Measurements from ENCODE around the gene SLC16A9.
"Not testable (repeated sequence)": the region's sequence is repeated elsewhere in the genome, so short reads cannot be mapped to it uniquely, and the experiment has no call there.

Gene SLC16A9, protein sequence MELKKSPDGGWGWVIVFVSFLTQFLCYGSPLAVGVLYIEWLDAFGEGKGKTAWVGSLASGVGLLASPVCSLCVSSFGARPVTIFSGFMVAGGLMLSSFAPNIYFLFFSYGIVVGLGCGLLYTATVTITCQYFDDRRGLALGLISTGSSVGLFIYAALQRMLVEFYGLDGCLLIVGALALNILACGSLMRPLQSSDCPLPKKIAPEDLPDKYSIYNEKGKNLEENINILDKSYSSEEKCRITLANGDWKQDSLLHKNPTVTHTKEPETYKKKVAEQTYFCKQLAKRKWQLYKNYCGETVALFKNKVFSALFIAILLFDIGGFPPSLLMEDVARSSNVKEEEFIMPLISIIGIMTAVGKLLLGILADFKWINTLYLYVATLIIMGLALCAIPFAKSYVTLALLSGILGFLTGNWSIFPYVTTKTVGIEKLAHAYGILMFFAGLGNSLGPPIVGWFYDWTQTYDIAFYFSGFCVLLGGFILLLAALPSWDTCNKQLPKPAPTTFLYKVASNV

GRCh38 chr10:59709395-59710125, at the start of gene SLC16A9:
TSS of gene SLC16A9 (minus strand) at chr10:59709850. CDS start at chr10:59684291, 25,559 bp downstream.
- peak; percentile 28 for DNase-seq

- no peak for DNase-seq
Measured at GRCh38 chr10:59757966-59758365, 48.3 kb upstream of the SLC16A9 start.

GRCh38 chr10:59754951-59755350, 45.3 kb upstream of the SLC16A9 start:
- no peak for DNase-seq

GRCh38 chr10:59753267-59753666, 43.6 kb upstream of the SLC16A9 start, which contains the start of gene MRLN:
TSS of gene MRLN (minus strand) at chr10:59753455.
- DNase-seq, result no peak

DNA sequence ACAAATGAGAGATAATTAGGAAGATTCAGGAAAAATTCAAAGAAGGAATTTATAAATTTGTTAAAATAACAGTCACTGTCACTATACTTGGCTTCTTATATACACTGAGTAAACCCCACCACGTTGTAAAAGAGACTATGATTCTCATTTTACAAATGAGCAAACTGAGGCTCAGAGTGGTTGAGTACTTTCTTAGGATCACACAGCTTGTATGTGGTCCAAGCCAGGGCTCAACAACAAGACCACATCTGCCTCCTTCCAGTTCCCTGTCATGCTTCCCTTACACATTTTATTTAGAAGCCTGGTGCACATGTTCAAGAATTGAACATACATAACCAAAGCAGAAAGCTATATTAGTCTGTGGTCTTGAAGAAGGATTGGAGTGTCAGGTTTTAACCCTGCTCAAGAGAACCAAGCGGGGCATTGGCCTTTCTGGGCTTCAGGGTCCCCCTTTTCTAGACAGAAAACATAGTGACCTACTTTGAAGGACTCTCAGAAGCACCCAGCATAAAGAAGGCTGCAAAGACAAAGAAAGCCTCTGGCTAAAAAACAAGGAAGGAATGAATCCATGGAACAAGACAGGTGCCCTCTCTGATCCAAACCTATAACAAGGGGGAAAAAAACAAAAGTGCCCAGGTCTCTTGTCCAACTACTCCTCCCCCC, 42.8 kb upstream of the SLC16A9 start:
- no peak for DNase-seq

- no peak for DNase-seq
Measured at GRCh38 chr10:59750155-59750945, 40.7 kb upstream of the SLC16A9 start.

DNA sequence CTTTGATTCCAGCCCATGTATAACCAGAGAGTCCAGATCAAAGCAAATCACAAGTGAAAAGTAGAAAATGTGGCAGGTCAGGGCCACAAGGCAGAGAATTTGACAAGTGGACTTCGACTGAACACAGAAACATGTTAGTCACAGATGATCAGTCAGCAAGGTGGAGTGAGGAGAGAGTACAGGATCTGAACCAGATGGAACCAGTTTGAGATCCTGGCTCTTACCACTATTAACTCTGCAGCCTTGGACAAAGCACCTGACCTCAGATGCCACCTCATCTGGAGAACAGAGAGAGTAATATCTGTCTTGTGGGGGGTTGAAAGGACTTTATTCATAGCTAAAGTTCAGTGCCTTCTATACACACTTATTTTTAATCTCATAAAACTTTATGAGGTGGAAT, 39.2 kb upstream of the SLC16A9 start:
- no peak for DNase-seq

DNA sequence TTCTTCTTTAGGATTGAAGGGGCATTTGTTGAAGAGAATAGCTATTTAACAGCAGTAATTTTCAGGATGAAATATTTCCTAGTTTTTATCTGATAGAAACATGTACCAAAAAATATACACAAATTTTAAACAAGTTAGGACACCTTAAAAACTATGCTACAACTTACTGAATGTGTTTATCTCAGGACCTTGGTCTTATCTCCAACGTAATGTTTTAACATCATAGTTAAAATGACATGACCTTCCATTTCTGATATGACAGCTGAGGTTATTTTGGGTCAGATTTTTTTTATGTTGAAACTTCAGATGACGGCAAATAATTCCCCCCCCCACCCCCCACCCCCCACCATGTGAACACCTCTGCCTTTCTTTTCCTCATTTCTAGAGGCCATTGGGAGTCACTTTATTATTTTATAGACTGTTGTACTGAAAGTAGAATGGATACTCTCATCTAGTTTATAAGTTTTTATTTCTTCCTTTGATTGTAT, 35.6 kb upstream of the SLC16A9 start:
- DNase-seq, result no peak

GRCh38 chr10:59744762-59745161, 35.1 kb upstream of the SLC16A9 start:
- DNase-seq, result not testable (repeated sequence)

DNA sequence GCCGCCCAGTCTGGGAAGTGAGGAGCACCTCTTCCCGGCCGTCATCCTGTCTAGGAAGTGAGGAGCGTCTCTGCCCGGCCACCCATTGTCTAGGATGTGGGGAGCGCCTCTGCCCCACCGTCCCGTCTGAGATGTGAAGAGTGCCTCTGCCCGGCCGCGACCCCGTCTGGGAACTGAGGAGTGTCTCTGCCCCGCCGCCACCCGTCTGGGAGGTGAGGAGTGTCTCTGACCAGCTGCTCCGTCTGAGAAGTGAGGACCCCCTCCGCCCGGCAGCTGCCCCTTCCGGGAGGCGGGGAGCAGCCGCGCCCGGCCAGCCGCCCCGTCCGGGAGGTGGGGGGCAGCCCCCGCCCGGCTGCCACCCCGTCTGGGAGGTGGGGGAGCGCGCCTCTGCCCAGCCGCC, 34.5 kb upstream of the SLC16A9 start:
- not testable (repeated sequence) for DNase-seq

- no peak for DNase-seq
Measured at GRCh38 chr10:59741583-59741982, 31.9 kb upstream of the SLC16A9 start.

- DNase-seq, result no peak
Measured at GRCh38 chr10:59741048-59741447, 31.4 kb upstream of the SLC16A9 start.

GRCh38 chr10:59736749-59737148, 27.1 kb upstream of the SLC16A9 start:
- DNase-seq, result no peak

GRCh38 chr10:59735296-59735695, 25.6 kb upstream of the SLC16A9 start:
- no peak for DNase-seq

DNA sequence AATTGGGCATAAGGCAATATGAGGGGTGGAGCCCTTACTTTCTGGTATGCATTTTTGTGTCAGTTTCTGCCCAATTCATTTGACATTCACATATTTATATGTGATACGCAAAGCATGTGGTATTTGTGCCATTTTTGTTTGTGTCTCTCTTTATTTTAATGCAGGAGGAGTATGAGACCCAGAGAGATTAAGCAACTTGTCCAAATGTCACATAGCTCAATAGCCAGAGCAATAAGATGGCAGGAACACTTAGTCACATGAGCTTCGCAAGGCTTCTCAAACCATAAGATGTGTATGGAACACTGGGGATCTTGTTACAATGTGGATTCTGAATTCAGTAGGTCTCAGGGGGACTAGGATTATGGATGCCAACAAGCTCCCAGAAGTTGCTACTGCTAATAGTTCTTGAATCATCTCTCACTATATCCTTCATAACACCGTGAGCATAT, 24.4 kb upstream of the SLC16A9 start:
- no peak for DNase-seq

DNA sequence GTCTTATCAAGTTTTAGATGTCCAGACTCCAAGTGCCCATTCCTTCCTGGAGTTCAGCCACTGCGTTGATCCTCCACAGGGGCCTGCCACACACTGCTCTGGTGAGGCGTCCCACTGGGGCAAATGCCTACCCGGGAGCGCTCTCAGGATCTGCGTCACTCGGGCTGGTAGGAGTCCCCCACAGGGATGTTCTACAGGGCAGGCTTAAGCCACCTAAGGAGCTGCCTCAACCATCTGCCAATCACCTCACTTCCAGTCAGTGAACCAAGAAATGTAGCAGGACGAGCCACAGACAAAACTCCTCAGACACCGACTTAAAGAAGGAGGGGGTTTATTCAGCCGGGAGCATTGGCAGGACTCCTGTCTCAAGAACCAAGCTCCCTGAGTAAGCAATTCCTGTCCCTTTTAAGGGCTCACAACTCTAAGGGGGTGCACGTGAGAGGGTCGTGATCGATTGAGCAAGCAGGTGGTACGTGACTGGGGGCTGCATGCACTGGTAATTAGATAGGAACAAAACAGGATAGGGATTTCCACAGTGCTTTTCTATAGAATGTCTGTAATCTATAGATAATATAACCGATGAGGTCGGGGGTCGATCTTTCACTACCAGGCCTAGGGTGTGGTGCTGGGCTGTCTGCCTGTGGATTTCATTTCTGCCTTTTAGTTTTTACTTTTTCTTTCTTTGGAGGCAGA, 23.8 kb upstream of the SLC16A9 start:
- DNase-seq, result not testable (repeated sequence)

DNA sequence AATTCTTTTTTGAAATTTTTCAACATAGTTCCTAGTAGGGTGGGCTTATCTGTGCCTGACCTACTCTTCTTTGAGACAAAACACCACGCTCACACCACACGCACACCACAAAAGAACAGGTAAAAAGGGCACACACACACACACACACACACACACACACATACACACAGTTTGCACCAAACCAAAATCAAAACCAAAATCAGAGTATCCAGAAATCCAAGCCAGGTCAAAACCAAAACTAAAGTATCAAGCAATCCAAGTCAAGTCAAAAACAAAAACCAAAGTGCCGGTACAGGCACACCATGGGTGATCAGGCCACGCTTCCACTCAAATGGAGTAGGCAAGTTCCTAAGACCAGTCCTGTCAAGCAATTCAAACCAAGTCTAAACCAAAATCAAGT, 23.2 kb upstream of the SLC16A9 start:
- not testable (repeated sequence) for DNase-seq

DNA sequence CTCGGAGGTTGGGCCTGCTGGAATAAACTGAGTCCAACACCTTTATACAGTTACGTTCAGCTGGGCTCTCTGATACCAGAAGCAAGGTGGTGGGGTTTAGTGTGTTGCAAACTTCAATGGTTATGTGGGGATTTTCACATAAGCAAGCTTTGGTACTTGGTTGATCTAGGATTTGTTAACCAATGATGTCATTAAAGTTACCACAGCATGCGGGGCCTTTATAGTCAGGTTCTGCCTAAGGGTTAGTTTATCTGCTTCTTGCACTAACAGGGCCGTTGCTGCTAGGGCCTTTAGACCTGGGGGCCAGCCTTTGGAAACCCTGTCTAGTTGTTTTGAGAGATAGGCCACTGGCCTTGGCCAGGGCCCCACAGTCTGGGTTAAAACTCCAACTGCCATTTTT, 19.5 kb upstream of the SLC16A9 start:
- not testable (repeated sequence) for DNase-seq

GRCh38 chr10:59724098-59724938, 14.7 kb upstream of the SLC16A9 start:
- DNase-seq, result no peak

- DNase-seq, result no peak
Measured at GRCh38 chr10:59720377-59720776, 10.7 kb upstream of the SLC16A9 start.

- DNase-seq, result no peak
Measured at GRCh38 chr10:59719374-59719773, 9.7 kb upstream of the SLC16A9 start.

Measured in NCI-H345 (cell line).